Body of pancreas (tissue), 4 donors: ENCODE data around the gene NAP1L1. TPM values are rescaled to one million over a fixed set of nuclear protein-coding genes. Genes with fewer than 3 reads are reported as not detected.

Experiments
- ATAC-seq: fragments of 150-250 bp; one replicate; pipeline ENCODE4 v1.9.1; 2016
- DNase-seq, 4 donors: peaks; one replicate each; pipeline ENCODE4 v3.0.0-alpha.2; 2019
- H3K27ac ChIP-seq, 4 donors: fragments of 200-600 bp; sonication (generic); 1 replicate in 3 of 4; 2 replicates in 1 of 4; pipeline versions ENCODE4 v1.5.1 to v1.6.1; 2016 to 2019; ENCODE audit warnings: mild to moderate bottlenecking in 1 of 4, mixed read lengths in 1 of 4, moderate library complexity in 1 of 4
- H3K27me3 ChIP-seq, 2 donors: fragments of 200-600 bp; sonication (generic); one replicate each; pipeline ENCODE4 v1.6.0; 2016; ENCODE audit warnings: mild to moderate bottlenecking in 1 of 2
- H3K36me3 ChIP-seq, 2 donors: fragments of 200-600 bp; sonication (generic); replicated peaks in 1 of 2; 2 replicates each; pipeline ENCODE4 v1.5.1; 2016; ENCODE audit warnings: low read depth in 2 of 2; ENCODE audit not compliant: insufficient read depth in 1 of 2
- H3K4me1 ChIP-seq: fragments of 200-600 bp; sonication (generic); one replicate; pipeline ENCODE4 v1.6.0; 2016
- H3K4me3 ChIP-seq, 2 donors: fragments of 200-600 bp; sonication (generic); 1 replicate in 1 of 2; 2 replicates in 1 of 2; pipeline ENCODE4 v1.5.1; 2016 to 2019
- H3K9me3 ChIP-seq, 3 donors: fragments of 200-600 bp; sonication (generic); 1 replicate in 2 of 3; 2 replicates in 1 of 3; pipeline ENCODE4 v1.5.1; 2016
- CTCF ChIP-seq, 7 experiments: fragments of 450-650 bp in 4 of 7; fragments of 200-600 bp in 3 of 7; sonication (generic) in 3 of 7; IDR thresholded peaks; one replicate each; pipeline ENCODE4 v1.5.1; 2016 to 2019; ENCODE audit warnings: antibody characterized with exemption in 7 of 7
- POLR2A ChIP-seq, 3 donors: fragments of 450-650 bp; IDR thresholded peaks; one replicate each; pipeline ENCODE4 v1.6.1; 2016; ENCODE audit warnings: antibody characterized with exemption in 3 of 3, mild to moderate bottlenecking in 2 of 3
- WGBS, 2 donors: methylation state at CpG; one replicate each; pipeline ENCODE4 v1.1.5; 2017; 5-methylcytosine and 5-hydroxymethylcytosine counted together
- intact Hi-C: fragments of 100-400 bp; cut with DNase I; formaldehyde crosslinking; loops from one replicate; pipeline ENCODE4 v1.15.1; 2023
- total RNA-seq, 2 donors: library from RNA; depleted of rRNA; stranded (reverse); fragments of >200 nt; gene quantifications; one replicate each; pipeline ENCODE4 v1.1.0, GENCODE V29; 2016

Gene NAP1L1
- total RNA-seq, 2 donors from 2014 or later, result 151 to 275 TPM

- DNase-seq (no peak), ATAC-seq (no peak)
- H3K4me1 ChIP-seq, result peaks cover 23% of the 10 kb centered on the region
- 34 to 36% methylated on average over 3 of the region's 3 CpGs for whole genome bisulfite sequencing, 2 donors
- H3K9me3 ChIP-seq, result no peaks in the 10 kb centered on the region
- H3K36me3 ChIP-seq, result no peaks in the 10 kb centered on the region
- H3K27me3 ChIP-seq, result no peaks in the 10 kb centered on the region
- intact Hi-C loops, result no loop called here
- TF ChIP-seq POLR2A (IDR thresholded peaks at IDR 0.05) (no peak), CTCF (IDR thresholded peaks at IDR 0.05) (no peak)
- peak overlapping the region in 2 of 4 donors; percentile 18 for H3K27ac ChIP-seq
- H3K4me3 ChIP-seq, result no peak overlapping the region
Measured at GRCh38 chr12:76028571-76029277, 55.8 kb downstream of the NAP1L1 start.

DNA sequence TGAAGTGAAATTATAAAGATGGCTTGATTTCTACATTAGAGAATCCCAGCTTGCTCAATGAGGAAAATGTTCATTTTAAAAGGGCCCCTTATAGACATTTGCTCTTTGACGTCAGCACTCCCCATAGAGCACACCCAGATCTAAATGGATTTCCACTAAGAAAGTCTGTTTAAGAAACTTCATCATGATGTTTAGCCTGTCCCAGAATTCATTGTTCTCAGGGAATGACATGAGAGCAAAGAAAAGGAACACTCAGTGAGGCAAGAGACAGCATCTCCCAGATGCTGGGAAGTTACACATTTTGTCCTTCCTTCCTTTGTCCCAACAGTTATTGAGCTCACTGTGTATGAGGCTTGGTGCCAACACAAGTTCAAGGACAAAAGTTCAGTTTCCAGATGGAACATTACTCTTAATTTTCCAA is 57.8 kb downstream of the NAP1L1 start:
- no peaks in the 10 kb centered on the region for H3K27me3 ChIP-seq

DNA sequence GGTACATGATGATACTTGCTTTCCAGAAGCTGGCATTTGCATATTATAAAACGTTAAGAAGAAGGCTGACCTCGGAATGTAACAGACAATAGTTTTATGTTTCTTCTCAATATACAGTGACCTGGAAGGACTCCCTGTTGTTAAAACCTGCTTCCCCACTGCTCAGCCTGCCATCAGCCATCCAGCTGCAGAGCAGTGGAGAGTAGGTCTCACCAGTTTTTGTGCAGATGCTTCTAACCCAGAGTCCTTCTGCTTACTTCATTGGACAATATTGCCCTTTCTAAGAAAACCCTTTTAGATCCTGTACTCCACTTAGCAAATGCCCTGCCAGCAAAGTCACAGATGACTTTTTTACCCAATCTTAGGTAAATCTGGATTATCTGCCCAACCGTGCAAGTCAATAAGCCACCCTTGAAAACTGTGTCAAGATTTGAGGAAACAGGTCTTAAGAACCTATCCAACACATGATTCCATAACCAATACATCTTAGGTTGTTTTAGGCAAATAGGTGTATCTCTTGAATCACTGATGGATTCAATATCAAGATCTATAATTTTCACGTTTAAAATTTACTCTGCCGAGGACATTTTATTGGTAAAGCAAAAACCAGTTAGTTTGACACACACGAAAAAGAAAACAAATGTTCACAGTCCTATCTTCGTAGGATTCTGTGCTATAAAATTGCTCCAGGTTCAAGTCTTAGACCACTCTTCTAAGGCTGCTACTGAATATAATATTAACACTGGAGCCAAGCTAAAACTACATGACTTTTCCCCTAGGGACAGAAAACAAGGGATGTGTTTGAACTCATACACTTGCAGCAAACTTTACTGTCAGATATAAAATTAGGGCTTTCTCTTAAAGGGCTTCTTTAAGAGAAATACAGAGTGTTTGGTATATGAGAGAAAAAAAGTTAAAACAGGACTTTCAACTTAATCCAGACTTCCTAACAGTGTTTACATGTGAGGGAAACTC is 58.6 kb downstream of the NAP1L1 start:
- WGBS, 2 donors, result 49 to 62% methylated on average over 7 of the region's 7 CpGs
- Histone ChIP-seq H3K4me1 (peaks cover 22% of the 10 kb centered on the region), H3K9me3 (no peaks in the 10 kb centered on the region), H3K4me3 (no peak overlapping the region), H3K36me3 (no peaks in the 10 kb centered on the region), H3K27me3 (no peaks in the 10 kb centered on the region), H3K27ac (peak overlapping the region in 2 of 4 donors; percentile 7 to 15)
- TF ChIP-seq CTCF (IDR thresholded peaks at IDR 0.05) (no peak), POLR2A (IDR thresholded peaks at IDR 0.05) (no peak)
- intact Hi-C loops, result no loop called here
- no peak for DNase-seq
- no peak for ATAC-seq

More for the DNA sequence above, 57.8 kb downstream of the NAP1L1 start:
- H3K36me3 ChIP-seq, result no peaks in the 10 kb centered on the region
- 61 to 81% methylated on average over 1 of the region's 1 CpG for WGBS, 2 donors
- peak overlapping the region in 1 of 4 donors; percentile 15 for H3K27ac ChIP-seq
- intact Hi-C loops, result no loop called here
- TF ChIP-seq CTCF (IDR thresholded peaks at IDR 0.05), result no peak
- peak in 1 of 3 donors; percentile 23 for TF ChIP-seq POLR2A (IDR thresholded peaks at IDR 0.05)
- DNase-seq, result no peak
- H3K4me3 ChIP-seq, result no peak overlapping the region
- peaks cover 18% of the 10 kb centered on the region for H3K4me1 ChIP-seq
- no peak for ATAC-seq
- H3K9me3 ChIP-seq, result no peaks in the 10 kb centered on the region

DNA sequence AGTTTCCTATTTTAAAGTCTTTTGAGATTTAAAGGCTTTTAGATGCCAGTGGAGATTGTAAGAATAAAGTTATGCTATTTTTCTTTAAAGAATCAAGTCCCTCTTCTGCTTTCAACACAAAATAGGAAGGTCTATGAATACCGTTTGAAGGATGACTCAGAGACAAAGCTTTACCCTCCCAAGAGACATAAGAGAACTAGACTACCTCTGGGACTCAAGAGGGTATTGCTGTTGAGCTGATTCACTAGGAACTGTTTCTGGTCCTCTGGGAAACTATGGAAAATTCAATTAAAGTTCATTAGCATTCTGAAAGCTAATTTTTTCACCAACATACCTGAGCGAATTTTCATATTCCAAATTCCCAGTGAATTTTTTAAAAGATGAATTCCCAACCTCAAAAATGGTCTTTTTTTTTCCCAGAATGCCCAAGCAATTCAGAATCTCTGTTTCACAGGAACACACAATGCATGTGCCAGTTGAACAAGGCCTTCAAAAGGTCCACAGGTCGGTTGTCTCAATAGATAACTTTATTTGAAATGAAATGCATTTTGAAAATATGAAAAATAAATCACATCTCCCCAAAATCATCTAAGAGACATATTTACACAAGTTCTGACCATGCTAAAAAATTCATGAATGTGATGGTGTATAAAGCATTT is 59.4 kb downstream of the NAP1L1 start:
- H3K36me3 ChIP-seq, result no peaks in the 10 kb centered on the region
- WGBS, 2 donors, result 53 to 55% methylated on average over 3 of the region's 3 CpGs
- intact Hi-C loops, result no loop called here
- DNase-seq, result no peak
- H3K4me1 ChIP-seq, result peaks cover 25% of the 10 kb centered on the region
- TF ChIP-seq POLR2A (IDR thresholded peaks at IDR 0.05), result no peak
- TF ChIP-seq CTCF (IDR thresholded peaks at IDR 0.05), result no peak
- ATAC-seq, result no peak
- no peaks in the 10 kb centered on the region for H3K9me3 ChIP-seq
- peak overlapping the region in 1 of 4 donors; percentile 7 for H3K27ac ChIP-seq
- no peaks in the 10 kb centered on the region for H3K27me3 ChIP-seq
- no peak overlapping the region for H3K4me3 ChIP-seq
